NCI-H2107 treated with DMSO at 0.1 percent for 48 hours (cell line): ENCODE measurements around the gene BMP2K.
"Not testable (repeated sequence)": the region's sequence is repeated elsewhere in the genome, so short reads cannot be mapped to it uniquely, and the experiment has no call there.

ENCODE experiments used
- DNase-seq: peaks from one replicate; lab custom pipeline; 2025; ENCODE audit not compliant: unreplicated experiment; lab: John Stamatoyannopoulos, UW

Gene BMP2K

DNA sequence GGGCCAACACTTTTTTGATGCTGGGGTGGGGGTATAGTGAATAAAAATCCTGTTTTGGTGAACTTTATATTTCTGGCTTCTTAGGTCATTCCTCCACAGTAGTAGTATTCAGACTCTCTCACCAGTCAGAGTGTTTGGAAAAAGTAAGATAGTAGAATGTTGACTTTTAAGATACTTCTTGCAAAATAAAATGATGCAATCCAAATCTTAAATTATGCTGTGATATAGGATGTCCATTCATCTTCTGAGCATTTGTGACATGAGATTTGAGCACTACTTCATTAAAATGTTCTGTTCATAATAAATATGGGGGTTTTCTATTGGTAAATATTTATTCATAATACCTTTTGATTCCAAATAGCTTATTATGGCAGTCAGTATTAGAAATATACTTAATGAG is 70.1 kb downstream of the BMP2K start:
- DNase-seq = no peak

DNA sequence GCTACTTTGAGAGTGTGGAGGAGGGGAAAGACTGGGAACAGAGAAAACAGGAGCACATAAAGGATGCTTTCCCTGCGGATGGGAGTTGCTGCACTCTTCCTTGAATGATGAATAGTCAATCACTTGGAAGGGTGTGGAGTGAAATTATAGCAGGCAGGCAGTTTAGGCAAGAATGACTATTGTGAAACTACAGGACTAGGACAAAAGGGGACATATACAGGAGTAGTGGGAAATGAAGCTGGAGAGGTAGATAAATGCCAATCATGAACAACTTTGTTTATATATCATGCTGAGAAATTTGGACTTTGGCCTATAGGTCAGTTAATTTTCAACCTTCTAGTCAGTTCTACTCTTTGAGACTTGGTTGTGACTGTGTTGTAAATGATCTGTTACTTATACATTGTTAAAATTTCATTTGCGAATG is 86.2 kb downstream of the BMP2K start:
- DNase-seq = no peak

DNA sequence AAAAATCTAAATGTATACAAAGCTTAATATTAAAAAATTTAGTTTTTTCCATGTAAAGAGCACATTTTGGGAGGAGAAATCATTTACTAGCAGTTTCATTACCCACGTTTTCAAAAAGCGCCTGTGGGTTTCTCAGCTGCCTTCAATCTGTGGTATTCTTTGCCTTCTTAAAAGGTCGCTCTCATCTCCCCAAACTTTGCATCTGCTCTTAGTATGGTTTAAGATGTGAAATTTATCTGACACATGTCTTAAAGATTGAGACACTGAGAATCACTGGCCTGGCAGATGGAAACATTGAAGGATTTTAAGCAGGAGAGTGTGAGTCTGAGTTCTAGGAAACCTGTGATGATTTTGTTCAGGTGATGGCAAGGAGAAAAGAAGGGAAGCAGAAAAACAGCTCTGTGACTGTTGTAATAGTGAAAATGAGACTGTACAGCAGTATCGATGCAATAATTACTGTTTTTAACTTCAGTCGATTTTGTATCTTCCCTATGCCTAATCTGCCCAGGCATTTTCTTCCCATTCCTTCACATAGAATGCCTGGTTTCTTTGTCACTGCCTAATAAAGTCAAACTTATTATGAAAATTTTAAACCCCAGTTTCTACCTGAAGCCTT is 87.2 kb downstream of the BMP2K start:
- no peak for DNase-seq

DNA sequence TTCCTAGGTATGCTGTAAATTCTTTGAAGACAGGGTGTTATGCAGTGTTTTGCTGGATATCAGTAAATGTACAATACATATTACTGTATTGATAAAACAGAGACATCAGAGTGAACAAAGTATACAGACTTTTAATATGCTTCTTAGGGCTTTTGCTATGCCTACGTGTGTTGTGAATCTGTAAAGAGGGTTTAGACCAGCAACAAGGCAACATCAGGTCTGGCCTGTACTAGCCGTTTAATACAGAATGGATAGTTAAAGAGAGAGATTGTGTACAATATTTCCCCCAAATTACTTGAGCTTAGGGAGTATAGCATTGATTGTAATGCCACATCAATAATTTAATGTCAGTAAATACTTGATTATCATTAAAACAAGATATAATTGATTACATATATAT is 87.8 kb downstream of the BMP2K start:
- DNase-seq = no peak

DNA sequence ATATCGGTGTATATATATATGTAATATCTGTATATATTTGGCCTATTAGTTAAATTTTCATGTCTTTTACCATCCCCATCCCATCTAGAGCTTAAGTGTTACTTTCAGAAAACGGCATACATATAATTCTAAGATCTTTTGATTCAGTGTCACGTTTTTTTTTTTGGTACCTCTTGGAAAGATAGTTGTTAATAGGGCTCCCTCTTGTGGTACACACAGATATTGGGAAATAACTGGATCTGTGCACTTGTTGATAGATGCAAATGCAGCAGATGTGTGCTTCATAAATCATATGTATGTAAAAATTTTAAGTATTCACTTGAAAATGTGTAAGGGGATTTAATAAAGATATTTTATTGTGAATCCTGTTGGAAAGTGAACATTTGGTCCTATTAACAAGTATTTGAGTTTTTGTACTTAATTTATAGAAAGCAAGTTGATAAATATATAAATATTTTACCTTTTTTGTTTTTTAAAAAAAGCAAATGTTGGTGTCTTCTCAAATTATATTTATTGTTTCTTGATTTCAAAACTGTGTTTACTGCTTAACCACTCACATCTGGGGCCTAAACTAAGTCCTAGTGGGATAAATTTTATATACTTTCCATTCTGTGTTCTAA is 88.4 kb downstream of the BMP2K start:
- peak; percentile 60 for DNase-seq

DNA sequence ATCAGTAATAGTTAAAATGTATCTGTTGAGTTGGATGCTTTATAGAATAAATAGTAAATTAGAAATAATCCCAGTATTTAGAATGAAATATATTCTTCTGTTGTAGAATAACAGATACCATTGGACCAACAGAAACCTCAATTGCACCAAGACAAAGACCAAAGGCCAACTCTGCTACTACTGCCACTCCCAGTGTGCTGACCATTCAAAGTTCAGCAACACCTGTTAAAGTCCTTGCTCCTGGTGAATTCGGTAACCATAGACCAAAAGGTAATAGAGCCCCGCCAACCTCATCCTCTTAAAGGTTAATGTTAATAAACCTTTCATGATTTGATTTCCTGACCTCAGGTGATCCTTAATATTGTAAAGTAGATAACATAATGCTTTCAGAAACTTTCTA is 89.3 kb downstream of the BMP2K start:
- no peak for DNase-seq

DNA sequence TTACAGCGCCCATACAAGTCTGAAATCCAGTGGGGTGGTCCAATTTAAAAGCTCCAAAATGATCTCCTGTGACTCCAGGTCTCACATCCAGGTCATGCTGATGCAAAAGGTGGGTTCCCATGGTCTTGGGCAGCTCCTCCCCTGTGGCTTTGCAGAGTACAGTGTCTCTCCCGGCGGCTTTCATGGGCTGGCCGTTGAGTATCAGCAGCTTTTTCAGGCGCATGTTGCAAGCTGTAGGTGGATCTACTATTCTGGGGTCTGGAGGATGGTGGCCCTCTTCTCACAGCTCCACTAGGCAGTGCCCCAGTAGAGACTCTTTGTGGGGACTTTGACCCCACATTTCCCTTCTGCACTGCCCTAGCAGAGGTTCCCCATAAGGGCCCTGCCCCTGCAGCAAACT is 92.6 kb downstream of the BMP2K start:
- not testable (repeated sequence) for DNase-seq

DNA sequence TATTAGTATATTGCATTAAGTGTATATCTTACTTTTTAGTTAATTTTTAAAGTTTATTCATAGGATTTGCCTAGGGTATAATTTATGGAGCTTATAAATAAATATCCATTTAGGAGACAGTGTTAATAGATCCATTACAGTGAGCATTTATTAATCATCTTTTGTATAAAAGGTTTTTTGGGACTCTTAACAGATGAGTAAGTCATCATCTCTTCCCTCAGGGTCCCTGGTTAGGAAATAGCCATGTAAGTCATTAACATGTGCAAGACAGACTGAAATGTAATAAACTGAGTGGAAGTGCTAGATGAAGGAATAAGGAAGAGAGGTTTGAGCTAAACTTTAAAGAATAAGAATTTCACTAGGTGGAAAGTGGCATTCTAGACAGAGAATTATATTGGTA is 93.9 kb downstream of the BMP2K start:
- DNase-seq = no peak

DNA sequence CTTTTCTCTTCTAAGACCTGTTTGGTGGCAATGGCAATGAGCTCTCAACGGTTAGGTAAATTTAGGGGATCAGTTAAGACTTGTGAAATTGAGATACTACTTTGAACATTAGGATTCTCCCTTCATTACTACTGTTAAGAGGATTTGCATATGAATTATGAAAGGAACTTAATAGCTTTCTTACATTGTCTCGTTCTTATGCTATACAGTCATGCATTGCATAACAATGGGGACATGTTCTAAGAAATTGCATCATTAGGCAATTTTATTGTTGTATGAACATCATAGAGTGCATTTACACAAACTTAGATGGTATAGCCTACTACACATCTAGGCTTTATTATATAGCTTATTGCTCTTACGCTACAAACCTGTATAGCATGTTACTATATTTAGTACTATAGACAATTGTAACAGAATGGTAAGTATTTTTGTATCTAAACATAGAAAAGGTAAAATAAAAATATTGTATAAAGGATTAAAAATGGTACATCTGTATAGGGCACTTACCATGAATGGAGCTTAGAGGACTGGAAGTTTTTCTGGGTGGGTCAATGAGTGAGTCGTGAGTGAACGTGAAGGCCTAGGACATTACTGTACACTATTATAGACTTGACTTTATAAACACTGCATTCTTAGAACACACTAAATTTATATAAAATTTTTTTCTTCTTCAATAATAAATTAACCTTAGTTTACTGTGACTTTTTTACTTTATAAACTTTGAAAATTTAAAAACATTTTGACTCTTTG is 100.6 kb downstream of the BMP2K start:
- no peak for DNase-seq

DNA sequence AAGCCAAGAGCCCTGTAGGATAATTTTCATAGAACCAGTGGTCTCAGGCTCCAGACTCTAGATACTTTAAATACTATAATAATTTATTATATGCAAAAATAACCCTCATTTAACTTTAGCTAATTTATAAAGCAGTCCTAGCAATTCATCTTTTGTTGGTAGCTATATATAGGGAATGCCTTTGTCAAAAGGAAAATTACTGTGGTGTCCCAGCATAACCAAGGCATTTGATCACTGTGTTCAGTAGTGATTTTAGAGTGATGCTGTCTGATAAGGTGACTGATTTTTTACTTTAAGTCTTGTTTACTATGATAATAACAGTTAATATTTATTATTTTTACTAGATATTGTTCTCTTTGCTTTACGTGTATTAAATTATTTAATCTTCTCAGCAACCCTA is 101.9 kb downstream of the BMP2K start:
- DNase-seq = no peak

DNA sequence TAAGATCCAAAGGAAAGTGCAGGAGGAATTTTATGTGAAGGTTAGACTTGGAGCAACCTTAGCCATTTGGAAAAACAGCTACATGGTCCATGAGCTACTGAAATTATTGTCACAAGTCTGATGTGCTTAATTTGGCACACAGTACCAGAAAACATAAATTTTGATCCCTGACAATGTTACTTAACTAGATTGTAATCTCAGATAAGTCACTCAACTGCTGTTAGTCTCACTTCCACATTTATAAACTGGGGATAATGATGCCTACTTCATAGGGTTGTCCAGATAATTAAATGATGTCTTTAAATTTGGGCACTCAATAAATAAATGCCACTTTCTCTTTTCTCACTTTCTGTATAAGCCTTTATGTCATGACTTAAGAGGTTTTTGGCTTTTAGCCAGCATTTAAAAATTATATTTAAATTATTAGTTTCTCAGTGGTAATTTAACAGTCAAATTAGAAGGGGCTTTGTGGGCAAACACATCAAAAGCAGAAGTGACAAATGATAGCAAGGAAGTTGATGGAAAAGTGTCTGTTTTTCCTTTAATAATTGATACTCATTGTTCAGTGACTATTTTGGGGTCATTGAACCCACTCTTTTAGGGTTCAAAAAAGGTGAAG is 104.8 kb downstream of the BMP2K start:
- no peak for DNase-seq

DNA sequence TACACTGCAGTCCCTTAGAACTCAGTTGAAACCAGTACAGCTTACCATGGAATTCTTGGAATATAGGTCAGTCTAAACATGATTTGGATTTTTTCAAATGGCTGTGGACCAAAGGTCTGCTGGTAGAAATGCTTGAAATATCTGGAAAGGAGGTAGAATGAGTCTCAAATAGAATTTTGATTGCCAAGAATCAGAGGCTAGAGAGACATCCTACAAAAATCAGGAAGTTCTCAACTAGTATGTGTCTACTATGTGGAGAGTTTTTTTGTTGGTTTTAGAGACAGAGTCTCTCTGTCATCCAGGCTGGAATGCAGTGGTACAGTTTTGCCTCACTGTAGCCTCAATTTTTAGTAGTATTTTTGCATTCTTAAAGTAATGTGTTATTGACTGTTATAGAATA is 109.4 kb downstream of the BMP2K start:
- DNase-seq = no peak

DNA sequence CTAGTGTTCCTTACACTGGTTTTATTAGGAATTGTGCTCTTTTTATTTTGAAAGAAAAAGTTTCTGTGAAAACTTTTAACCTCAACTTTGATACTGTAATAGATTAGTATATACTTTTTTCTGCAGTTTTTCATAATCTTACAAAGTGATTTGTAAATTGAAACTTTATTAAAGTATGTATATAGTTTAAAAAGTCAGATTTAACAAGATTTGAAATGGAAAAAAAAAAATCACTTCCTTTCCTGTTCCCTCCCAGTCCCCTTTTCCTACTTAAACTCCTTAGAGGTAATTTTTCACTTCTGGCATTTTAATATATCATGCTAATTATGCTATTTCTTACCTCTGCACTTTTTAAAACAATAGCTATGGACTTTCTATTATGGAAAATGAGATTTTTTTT is 113.8 kb downstream of the BMP2K start:
- DNase-seq = no peak

DNA sequence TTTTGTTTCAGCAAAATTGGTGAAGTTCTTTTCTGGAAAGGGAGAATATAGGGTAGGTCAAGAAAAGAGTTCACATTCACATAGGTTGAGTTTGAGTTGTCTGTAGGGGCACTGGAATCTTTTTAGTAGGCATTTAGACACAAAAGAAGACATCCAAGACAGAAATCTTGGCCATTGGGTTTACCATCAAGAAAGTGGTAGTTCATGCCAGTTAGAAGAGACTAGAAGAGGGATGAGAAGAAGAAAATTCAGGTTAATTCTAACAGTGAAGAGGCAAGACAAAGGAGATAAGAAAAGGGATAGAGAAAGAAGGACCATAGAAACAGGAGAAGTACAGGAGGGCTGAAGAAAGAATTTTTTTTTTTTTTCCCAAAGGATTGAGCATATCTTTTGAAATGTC is 123.2 kb downstream of the BMP2K start:
- no peak for DNase-seq

DNA sequence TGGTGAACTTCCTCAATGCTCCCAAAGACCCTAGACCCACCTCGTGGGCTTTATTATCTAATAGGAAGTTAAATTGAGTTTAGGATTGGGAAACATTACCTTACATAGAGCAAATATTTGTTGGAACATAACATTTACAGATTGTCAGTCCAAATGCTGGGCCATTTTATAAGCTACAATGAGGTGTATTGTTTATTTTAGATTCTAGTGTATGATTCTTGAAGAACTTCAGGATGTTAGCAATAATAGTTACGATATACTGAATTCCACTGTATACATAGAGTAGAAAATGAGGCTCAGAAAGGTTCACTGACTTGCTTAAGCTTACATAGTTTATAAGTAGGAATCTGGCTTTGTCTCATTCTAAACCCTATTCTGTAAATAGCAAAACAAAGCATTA is 125.7 kb downstream of the BMP2K start:
- DNase-seq = no peak

DNA sequence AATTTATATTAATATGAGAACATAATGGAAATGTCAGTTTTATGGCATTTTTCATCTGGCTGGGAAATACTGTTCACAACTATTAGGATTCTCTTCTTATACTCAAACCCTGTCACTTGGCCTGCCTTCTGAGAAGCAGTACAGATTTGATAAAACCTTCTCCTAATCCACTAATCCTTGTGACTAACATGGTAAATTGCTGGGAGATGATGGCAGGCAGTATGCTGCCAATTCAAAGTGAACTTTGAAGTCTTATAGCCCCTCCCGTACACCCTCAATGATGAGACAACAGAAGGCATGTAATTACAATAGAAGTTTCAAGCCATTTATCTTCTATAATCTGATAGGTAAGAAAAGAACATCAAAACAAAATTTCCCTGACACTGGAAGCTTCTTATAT is 126.1 kb downstream of the BMP2K start:
- DNase-seq = no peak

DNA sequence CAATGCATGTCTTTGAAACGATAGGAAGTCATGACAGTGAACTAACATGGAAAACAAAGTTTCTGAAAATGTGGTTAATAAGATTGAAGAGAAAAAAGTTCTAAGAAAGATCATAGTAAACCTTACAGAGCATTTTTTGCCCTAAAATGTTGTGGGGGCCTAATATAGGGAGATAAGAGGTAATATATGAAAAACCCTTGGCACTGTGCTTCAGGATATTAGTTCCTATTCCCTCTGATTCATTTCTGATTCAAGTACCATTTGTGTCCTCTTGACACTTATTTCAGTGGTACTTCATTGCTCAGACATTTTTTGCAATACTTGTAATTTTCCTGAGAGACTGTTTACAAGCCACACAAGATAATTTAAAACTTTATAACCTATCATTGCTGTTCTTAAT is 128.0 kb downstream of the BMP2K start:
- DNase-seq = no peak

DNA sequence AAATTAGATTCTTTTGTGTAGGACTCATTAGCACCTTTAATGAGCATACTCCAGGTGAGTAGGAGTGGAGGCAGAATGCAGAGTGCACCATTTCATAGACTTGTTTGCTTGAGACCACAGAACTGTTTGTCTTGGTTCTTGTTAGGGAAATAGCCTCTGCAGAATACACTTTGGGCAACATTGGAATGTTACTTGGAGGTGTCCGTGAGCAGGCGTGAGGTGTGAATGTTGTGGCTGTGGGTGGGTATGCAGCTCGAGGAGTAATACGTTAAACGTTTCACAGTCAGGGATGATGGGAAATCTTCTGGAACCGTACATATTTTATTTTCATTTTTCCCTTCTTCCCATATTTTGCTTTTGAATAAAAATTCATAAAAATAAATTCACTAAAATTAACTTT is 131.5 kb downstream of the BMP2K start:
- no peak for DNase-seq

DNA sequence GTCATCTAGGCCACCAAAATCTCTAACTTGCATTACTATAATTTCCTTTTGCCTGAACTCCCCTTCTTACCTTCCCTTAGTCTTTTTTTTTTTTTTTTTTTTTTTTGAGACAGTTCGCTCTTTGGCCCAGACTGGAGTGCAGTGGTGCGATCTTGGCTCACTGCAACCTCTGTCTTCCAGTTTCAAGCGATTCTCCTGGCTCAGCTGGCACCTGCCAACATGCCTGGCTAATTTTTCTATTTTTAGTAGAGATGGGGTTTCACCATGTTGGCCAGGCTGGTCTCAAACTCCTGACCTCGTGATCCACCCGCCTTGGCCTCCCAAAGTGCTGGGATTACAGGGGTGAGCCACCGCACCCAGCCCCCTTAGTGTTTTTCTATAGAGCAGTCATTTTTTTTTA is 132.8 kb downstream of the BMP2K start:
- DNase-seq = not testable (repeated sequence)

DNA sequence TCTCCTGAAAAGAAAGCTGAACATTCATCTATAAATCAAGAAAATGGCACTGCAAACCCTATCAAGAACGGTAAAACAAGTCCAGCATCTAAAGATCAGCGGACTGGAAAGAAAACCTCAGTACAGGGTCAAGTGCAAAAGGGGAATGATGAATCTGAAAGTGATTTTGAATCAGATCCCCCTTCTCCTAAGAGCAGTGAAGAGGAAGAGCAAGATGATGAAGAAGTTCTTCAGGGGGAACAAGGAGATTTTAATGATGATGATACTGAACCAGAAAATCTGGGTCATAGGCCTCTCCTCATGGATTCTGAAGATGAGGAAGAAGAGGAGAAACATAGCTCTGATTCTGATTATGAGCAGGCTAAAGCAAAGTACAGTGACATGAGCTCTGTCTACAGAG is 134.5 kb downstream of the BMP2K start:
- no peak for DNase-seq

DNA sequence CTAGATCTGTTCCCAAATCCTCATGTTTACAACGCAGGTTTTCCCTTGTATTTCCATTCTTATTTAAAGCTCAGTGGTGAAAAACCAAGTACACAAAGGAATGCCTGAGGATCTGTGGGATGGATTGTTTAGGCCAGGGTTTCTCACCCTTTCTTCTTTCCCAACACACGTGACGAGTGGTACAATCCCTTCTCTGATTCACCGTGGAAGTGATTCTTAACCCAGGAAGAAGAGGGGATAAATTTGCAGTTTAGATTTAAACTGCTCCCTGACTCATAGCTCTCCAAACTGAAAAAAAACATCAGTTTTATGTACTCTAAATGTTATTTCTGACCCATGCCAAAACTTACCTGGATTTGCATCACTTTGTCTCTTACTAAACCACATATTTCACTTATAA is 146.1 kb downstream of the BMP2K start:
- no peak for DNase-seq
